ENCODE data around the gene SGMS1.
"Not testable (repeated sequence)": the region's sequence is repeated elsewhere in the genome, so short reads cannot be mapped to it uniquely, and the experiment has no call there.

The SGMS1 gene

DNA sequence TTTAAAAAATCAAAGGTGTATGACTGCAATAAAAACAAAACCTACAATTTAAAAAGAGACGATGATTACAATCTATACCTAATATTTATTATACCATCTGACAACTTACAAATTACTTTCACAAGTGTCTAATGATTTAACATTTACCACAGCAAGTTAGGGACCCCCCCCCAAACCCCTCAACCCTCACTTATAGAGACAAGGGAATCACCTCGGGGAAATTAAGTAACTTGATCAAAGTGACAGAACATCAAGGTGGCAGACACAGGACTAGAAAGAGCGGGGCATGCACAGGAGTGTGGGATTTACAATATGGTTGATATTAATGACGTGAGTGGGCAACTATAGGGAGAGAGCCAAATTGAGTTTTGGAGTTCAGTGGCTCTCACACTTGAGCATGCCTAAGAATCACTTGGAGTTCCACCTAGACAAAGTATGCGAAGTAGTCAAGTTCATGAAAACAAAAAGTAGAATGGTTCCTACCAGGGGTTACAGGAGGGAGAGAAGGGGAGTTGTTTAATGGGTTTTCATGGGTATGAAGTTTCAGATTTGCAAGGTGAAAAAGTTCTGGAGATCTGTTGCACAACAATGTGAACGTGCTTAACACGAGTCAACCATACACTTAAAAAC, 43.4 kb downstream of the SGMS1 start:
- DNase-seq (ENCODE audit: low read depth) = no peak

DNA sequence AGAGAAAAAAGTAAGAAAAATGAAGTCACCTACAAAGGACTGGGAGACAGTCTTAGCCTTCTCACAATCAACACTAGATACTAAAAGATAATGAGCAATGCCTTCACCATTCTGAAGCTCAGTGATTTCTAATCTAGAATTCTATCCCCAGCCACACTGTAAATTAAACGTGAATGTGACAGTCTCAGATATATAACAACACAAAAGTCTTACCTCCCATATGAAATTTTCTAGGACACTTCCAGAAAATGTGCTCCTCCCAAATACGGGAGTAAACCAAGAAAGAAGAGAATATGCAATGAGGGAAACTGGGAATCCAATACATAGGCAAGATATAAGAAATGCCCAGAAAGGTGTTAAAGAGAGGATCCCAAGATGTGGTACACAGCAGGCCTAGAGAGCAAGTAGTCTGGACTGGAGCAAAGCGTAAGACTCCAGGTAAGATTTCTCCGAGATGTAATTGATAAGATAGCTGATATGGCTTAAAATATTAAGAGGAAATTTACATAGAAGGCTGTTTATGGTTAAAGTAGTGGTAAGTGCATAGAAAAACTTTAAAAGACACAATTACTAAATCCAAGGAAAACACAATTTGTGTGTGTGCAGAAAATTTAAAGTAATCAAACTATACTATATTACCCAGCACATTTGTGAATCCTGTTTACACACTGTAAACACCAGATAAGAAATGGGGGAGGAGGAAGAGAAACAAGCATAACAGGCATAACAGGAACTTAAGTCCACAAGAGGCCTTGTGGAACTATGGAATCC, 44.1 kb downstream of the SGMS1 start:
- no peak for DNase-seq (ENCODE audit: low read depth)

DNA sequence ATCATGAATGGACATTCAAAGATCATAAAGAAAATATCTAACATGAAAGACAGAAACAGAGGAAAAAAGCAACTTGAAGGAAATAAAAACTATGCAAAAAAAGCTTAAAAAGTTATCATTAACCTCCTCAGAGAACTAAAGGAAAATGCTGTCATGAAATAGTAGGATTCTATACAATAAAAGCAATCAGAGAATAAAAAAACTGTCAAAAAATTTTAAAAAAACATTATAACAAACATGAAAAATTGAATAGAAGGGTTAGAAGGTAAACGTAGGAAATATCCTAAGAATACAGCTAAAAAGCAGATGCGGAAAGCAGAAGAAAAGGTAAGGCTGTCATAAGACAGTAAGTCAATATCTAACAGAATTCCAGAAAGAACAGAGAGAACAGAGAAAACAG, 44.8 kb downstream of the SGMS1 start:
- DNase-seq (ENCODE audit: low read depth) = no peak

DNA sequence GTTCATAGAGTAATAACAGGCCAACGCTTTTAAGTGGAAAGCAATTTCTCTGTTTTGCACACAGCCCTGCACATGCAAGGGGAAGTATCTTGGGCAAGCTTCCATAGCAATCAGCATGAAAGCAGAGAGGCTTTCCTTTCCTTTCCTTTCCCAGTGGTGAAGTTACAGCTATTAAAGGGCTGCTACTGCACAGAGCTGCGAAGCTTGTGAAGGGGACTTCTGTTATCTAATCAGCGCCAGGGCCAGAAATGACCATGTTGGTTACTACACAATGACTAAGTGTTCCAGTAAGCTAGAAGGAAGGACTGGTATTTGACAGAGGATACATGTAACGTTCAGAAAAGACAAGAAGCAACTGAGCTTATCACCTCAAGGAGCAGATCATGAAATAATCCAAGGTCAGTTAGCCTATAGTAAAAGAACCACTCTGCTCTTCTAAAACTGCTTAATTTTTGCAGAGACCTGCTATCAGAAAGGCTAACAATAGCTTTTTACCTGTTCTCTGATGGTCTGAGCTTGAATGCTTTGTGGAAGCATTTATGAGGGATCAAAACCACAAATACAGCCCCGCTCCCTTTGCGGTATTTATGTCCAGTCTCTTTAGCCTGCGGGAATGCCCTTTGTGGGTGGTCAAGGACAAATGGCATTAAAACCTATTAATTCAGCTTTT, 45.9 kb downstream of the SGMS1 start:
- DNase-seq (ENCODE audit: low read depth) = no peak

DNA sequence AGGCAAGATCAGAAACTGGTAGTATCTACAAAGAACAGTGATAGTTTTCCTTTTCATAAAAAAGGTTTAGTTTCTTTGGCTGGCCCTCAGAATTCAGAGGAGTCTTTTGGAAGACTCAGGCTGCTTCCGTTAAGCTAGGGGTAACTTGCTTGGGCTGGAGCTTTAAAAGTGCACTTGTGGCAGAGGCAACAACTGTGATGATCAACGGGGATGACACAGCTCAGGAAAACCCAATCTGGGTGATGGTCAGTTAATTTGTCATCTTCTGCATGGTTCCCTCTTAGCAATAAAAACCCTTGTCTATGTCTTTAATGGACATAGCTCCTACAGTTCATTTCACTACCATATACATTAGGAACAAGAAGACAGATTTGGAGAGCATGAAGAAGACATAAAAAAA, 46.7 kb downstream of the SGMS1 start:
- DNase-seq (ENCODE audit: low read depth) = no peak

DNA sequence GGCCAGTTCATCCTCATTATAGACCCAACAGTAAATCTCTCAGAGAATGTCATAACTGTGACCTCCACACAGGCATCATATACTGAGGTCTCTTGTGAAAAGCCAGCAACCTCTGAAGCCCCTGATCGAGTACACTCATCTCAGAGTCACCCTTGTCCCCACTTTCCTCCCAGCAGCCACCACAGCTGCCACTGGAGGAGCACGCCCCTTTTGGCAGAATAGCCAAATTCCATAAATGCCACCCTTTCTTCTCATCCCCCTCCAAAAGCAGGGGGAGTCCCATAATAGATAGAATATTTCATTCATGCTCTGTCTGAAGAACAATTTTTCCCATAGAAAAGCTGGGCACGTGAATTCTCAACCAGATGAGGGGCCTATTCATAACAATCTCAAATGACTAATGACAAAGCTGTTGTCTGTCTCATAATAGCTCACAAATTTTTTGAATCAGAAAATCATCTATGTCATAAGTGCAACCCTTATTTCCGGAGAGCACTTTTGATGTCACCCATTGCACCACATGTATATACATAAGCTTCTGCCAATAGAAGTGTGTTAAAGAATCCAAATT, 47.4 kb downstream of the SGMS1 start:
- no peak for DNase-seq (ENCODE audit: low read depth)

DNA sequence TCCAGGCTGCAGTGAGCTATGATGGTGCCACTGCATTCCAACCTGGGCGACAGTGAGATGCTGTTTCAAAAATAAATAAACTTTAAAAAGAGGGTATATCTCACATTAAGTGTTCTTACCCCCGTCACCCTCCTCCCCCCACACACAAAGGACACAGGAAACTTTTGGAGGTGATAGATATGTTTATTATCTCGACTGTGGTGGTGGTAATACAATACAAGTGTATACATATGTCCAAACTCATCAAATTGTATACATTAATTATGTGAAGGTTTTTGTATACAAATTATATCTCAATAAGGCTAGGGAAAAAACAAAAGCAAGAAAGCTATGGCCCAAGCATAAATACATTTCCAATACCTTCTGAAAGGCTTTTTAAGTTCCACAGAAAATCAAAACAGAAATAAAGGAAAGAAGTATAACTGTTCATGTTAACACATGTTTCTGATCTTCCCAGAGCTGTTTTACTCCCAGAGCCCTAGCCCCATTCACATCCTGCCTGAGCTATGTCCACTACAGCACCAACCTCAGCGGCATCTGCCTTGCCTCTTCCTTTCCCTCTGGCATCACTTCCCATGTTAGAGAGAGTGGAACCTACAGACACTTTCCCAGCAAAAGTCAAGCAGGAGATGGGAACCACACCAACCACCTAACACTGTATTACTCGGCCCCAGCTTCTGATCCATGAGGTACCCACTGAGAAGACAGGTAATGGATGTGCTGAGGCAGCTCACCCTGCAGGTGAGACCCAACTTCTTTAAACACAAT, 48.1 kb downstream of the SGMS1 start:
- no peak for DNase-seq (ENCODE audit: low read depth)

DNA sequence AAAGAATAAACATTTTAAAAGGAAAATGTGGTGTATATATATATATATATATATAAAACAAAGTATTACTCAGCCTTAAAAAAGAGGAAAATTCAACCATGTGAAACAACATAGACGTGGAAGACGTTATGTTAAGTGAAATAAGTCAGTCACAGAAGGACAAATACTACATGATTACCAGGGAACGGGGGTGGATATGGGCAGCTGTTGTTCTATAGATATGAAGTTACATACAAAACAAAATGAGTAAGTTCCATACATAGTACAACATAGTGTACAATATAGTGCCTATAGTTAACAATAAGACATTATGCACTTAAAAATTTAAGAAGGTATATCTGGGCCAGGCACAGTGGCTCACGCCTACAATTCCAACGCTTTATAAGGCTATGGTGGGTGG, 48.8 kb downstream of the SGMS1 start:
- no peak for DNase-seq (ENCODE audit: low read depth)

DNA sequence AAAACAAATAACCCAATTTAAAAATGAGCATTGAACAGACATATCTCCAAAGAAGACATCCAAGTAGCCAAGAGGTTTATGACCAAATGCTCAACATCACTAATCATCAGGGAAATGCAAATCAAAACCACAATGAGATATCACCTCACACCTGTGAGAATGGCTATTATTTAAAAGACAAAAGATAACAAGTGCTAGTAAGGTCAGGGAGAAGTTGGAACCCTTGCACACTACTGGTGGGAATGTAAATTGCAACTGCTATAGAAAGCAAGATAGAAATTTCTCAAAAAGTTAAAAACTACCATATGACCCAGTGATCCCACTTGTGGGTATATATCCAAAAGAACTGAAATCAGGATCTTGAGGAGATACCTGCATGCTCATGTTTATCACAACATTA, 49.5 kb downstream of the SGMS1 start:
- DNase-seq (ENCODE audit: low read depth) = no peak

DNA sequence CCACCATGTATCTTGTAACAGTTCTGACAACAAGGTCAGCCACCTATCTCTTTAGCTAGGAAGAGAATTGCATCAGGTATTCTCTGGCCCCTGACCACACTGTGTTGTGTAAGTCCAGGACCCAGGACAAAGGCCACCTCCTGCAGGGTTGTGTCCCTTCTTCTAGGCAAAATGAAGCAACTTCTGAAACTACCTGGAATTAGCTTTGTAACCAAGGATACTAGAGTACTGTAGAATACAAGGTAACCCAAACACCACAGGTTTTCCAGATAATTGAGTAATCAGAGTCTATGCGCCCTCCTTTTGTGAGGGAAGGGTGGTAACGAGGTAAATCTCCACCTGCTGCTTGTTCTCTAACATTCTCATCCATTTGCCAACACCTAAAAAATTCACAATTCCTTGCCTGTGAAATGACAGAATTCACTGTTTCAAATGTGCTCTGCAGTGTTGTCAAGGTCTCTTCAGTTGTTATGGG, 51.7 kb downstream of the SGMS1 start:
- no peak for DNase-seq (ENCODE audit: low read depth)

DNA sequence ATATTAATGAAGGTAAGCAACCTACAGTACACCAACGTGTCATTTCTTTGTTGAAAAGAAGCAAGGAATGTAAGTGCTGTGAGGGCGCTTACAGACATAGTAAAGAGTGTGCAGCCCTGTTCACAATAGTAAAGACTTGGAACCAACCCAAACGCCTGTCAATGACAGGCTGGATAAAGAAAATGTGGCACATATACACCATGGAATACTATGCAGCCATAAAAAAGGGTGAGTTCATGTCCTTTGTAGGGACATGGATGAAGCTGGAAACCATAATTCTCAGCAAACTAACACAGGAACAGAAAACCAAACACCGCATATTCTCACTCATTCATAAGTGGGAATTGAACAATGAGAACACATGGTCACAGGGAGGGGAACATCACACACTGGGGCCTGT, 55.0 kb downstream of the SGMS1 start:
- DNase-seq (ENCODE audit: low read depth) = not testable (repeated sequence)

DNA sequence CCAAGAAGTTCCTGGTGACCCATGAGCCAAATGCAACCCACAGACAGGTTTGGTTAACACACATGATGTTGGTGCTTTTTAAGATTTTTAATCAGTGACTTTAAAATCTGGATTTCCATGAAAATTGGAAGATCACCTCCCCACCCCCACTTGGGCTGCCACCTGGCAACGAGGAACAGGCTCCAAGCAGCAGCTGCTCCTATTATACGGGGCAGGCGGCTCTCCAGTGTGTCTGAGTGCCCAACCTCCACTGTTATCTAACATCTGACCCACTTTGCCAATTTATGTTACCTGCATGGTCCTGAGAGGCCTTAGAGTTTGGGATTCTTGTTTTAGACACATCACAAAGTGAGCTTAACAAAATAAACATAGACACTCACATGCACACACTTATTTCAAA, 56.4 kb downstream of the SGMS1 start:
- no peak for DNase-seq (ENCODE audit: low read depth)

DNA sequence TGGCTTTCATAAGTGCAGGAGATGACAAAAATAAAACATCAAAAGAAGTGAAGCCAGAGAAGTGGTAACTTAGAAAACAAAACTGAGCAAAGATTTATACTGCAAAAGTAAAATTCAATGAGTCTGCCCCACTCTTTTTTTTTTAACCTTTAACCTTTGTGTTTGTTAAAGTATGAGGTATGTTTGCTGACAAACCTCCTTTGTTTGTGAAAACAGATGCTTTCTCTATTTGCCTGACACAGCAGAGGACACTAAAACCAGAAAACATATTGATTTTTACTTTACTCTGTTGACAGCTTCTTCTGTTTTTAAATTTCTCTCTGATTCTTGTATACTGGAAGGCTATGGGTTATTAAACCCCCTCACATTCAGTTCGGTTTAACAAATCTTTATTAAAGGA, 57.6 kb downstream of the SGMS1 start:
- DNase-seq (ENCODE audit: low read depth) = no peak

DNA sequence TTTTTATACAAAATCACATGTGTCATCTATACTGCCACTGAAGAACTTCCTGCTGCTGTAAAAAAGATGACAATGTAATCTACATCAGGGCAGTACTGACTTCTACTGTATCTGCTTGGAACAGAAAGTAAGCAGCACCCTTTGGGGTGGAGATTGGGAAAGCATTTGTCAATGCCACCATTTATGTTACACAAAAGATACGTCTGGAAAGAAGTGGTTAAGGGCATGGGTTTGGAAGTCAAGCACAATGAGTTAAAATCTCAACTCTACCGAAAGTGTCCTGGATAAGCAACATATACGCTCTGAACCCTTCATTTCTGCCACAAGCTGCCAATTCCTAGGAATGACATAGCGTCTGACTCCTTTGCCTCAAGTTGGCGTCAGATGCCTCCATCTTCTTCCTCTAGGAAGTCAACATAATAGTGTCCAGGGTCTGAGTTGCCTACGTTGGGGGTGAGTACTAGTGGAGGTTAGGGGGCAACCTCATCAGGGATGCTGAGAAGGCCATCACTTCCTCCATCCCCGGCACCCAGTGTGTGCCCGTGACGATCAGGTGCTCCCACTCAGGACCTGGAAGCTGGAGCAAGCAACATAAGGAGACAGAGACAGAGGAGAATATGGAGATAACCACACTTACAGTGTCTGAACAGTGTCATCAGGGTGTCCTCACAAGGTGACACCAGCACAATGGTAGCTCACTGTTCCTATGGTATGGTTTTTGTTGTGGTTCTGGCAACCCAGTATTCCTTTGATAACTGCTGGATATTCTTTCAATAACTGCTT, 58.3 kb downstream of the SGMS1 start:
- no peak for DNase-seq (ENCODE audit: low read depth)

DNA sequence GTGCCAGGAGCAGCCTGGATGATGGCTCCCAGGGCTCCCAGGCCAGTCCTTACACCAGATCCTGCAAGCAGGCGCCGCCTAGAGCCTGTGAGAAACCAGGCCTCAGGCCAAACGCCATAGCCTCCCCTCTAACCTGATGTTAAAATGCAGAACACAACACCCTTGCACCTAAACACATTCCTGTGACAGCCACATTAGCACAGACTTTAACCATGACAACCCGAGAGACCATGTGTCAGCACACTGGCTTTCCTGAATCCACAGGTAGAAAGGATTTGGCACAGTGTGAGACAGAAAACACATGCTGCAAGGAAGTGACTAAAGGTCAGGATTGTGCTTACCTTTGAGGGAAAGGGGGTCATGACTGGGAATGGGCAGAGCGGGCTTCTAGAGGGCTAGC, 59.9 kb downstream of the SGMS1 start:
- no peak for DNase-seq (ENCODE audit: low read depth)

DNA sequence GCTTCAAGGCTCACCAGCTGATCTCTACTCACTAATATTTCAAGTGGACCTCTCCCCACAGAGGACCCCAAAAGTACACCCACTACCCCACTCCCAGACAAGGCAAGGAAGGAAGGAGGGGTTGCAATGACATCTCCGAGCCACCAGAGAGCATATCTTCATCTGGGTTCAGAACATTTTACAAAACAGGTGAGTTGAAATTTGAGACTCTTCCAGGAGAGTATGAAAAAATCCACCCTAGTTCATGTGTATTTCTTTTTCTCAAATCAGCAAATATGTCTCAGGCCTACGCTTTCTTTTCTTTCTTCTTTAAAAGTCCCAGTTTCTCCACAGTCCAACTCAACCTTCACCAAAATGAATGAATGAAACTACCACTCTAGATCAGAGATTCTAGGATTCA, 61.9 kb downstream of the SGMS1 start:
- no peak for DNase-seq (ENCODE audit: low read depth)

DNA sequence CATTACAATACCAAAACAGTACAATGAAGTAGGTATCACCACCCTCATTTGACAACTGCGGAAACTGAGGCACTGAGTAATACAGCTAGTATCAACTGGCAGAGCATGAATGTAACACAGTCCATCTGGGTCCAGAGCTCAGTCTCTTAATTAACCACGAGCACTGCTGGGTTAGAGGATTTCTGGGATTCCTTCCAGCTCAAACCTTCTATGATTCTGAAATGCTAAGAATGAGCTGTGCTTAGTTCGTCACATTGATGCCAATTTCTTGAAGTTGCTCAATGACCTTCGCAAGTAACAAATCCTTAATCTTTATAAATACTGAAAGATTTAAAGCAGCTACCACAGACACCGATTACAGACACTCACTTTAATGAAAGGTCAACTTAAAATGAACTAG, 62.5 kb downstream of the SGMS1 start:
- no peak for DNase-seq (ENCODE audit: low read depth)

DNA sequence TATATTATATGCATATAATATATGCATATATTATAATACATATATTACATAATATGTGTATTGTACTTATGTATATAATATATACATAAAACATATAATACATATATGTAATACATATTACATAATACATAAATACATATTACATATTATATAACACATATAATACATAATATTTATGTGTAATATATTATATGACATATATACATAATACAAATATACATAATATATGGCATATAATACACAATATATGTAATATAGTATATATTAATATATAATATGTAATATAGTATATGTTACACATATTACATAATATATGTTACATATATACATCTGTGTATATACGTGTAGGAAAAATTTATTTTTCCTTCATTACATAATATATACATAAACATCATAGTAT, 63.4 kb downstream of the SGMS1 start:
- DNase-seq (ENCODE audit: low read depth) = no peak

DNA sequence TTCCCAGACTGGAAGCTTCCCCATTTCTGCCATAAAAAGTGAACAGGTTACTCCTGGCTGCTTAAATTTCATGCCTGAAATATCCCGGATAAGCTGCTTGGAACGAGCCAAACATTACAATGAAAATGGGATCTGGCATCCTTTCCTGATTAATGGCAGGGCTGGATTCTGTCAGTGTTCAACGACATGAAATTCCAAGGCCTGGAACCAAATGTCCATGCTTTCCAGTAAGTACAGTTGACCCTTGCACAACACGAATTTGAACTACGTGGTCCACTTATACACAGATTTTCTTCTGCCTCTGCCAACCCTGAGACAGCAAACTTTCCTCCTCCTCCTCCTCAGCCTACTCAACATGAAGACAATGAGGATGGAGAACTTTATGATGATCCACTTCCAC, 65.4 kb downstream of the SGMS1 start:
- DNase-seq (ENCODE audit: low read depth) = no peak

DNA sequence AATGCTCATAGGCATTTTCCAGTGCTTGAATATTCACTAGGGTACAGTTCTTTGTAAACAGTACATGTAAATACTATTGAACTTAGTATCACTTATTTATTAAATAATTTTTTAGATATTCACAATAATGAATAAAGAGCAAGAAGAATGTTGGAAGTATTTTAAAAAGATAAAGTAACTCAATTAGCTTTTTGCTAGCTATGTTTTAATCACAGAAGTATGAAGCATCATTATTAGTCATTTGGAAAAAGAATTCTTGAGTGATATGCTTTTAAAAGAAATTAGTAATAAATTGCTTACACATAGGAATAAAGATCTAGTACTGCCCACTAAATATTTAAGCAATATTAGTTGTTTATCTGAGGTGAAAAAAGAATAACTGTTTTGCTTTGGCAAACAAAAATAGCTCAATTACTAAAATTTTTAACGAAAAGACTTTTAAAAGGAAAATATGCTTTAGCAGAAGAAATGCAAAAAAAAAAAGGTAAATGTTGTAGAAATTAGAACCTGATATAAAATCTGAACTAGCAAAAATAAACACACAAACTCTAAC, 66.5 kb downstream of the SGMS1 start:
- DNase-seq (ENCODE audit: low read depth) = no peak

All from stimulated activated CD8-positive, alpha-beta memory T cell treated with anti-CD3 and anti-CD28 coated beads, Interleukin-7, amount 100 ng/mL, for 24 hours (primary cell).